ENCODE measurements around the gene WDR53. TPM values are rescaled to one million over a fixed set of nuclear protein-coding genes. Genes with fewer than 3 reads are reported as not detected.
"Not testable (repeated sequence)": the region's sequence is repeated elsewhere in the genome, so short reads cannot be mapped to it uniquely, and the experiment has no call there.

WDR53 gene
- total and polyA plus RNA-seq, 4 donors = 3.4 to 11.4 (median 8.3) TPM

DNA sequence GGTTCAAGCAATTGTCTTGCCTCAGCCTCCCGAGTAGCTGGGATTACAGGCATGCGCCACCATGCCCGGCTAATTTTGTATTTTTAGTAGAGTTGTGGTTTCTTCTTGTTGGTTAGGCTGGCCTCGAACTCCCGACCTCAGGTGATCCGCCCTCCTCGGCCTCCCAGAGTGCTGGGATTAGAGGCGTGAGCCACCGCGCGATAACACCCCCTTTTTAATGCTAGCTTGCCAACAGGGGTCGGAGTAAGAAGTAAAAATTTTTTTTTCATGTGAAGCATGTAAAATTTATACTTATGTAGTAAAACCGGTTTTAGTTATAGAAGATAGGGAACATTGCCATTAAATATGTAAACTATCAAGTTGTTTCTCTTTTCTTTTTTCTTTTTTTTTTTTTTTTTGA lies 2.0 kb upstream of the WDR53 start:
- 92 to 94% methylated on average over 13 of the region's 13 CpGs for WGBS, 2 donors

GRCh38 chr3:196569003-196569516 lies 706 bp upstream of the WDR53 start:
- intact Hi-C loops (cut with DNase I) = loop anchor here in 1 of 2 donors (2.0 kb wide), 2 partner anchors 66 to 136 kb away; partner anchors contain the start of genes RNF168 and UBXN7
- Histone ChIP-seq H3K36me3 (ENCODE audit: control insufficient read depth in 1 of 2, insufficient read depth in 2 of 2, low read length in 1 of 2) (no peaks in the 10 kb centered on the region), H3K9me3 (ENCODE audit: control insufficient read depth, low read length) (no peaks in the 10 kb centered on the region), H3K27me3 (ENCODE audit: control insufficient read depth in 1 of 2, insufficient read depth in 2 of 2, low read length in 1 of 2) (no peaks in the 10 kb centered on the region), H3K4me1 (ENCODE audit: control insufficient read depth in 1 of 2, insufficient read depth in 2 of 2, low read length in 2 of 2) (no peaks in the 10 kb centered on the region), H3K4me3 (ENCODE audit: low read length in 2 of 2) (peak overlapping the region; percentile 76 to 79), H3K27ac (ENCODE audit: low read depth in 1 of 2, low read length in 2 of 2) (peak overlapping the region in 1 of 2 donors; percentile 39)
- DNase-seq (peak; percentile 59 to 79), ATAC-seq (ENCODE audit: low FRiP score) (peak; percentile 7)
- 0 to 1% methylated on average over 41 to 44 of the region's 44 CpGs for WGBS, 2 donors

More for the DNA sequence above, 2.0 kb upstream of the WDR53 start:
- H3K4me3 ChIP-seq (ENCODE audit: low read length in 2 of 2); intact Hi-C loops (cut with DNase I); DNase-seq; H3K4me1 ChIP-seq (ENCODE audit: control insufficient read depth in 1 of 2, insufficient read depth in 2 of 2, low read length in 2 of 2); H3K36me3 ChIP-seq (ENCODE audit: control insufficient read depth in 1 of 2, insufficient read depth in 2 of 2, low read length in 1 of 2); H3K9me3 ChIP-seq (ENCODE audit: control insufficient read depth, low read length); H3K27ac ChIP-seq (ENCODE audit: low read depth in 1 of 2, low read length in 2 of 2); H3K27me3 ChIP-seq (ENCODE audit: control insufficient read depth in 1 of 2, insufficient read depth in 2 of 2, low read length in 1 of 2); ATAC-seq (ENCODE audit: low FRiP score): not testable (repeated sequence)

GRCh38 chr3:196563721-196564225 lies 4.6 kb downstream of the WDR53 start:
- no peak overlapping the region for H3K4me3 ChIP-seq (ENCODE audit: low read length in 2 of 2)
- intact Hi-C loops (cut with DNase I) = no loop called here
- no peaks in the 10 kb centered on the region for H3K4me1 ChIP-seq (ENCODE audit: control insufficient read depth in 1 of 2, insufficient read depth in 2 of 2, low read length in 2 of 2)
- H3K9me3 ChIP-seq (ENCODE audit: control insufficient read depth, low read length) = no peaks in the 10 kb centered on the region
- no peak overlapping the region for H3K27ac ChIP-seq (ENCODE audit: low read depth in 1 of 2, low read length in 2 of 2)
- peaks cover 0 to 4% of the 10 kb centered on the region in 2 donors for H3K36me3 ChIP-seq (ENCODE audit: control insufficient read depth in 1 of 2, insufficient read depth in 2 of 2, low read length in 1 of 2)
- DNase-seq = no peak
- H3K27me3 ChIP-seq (ENCODE audit: control insufficient read depth in 1 of 2, insufficient read depth in 2 of 2, low read length in 1 of 2) = no peaks in the 10 kb centered on the region
- 89% methylated on average over 9 of the region's 9 CpGs for WGBS, 2 donors
- ATAC-seq (ENCODE audit: low FRiP score) = no peak

DNA sequence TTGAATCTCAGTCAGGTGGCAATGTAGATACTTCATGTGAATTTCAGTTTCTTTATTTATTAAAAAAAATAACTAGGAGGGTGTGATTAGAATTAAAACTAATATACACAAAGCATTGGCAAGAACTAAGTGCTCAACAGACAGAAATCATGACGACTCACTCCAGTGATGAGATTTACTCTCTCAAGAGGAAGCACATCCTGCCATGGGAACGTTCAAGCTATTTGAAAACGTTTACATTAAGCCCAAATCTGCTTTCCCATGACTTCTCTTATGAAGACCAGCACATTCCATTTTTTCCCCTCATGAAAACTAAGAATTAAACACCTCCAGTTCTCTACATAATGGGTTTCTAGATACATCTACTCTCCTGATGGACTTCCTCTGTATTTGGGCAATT lies 8.5 kb downstream of the WDR53 start:
- Histone ChIP-seq H3K36me3 (ENCODE audit: control insufficient read depth in 1 of 2, insufficient read depth in 2 of 2, low read length in 1 of 2) (peaks cover 0 to 6% of the 10 kb centered on the region in 2 donors), H3K4me1 (ENCODE audit: control insufficient read depth in 1 of 2, insufficient read depth in 2 of 2, low read length in 2 of 2) (no peaks in the 10 kb centered on the region), H3K4me3 (ENCODE audit: low read length in 2 of 2) (no peak overlapping the region), H3K27ac (ENCODE audit: low read depth in 1 of 2, low read length in 2 of 2) (no peak overlapping the region), H3K9me3 (ENCODE audit: control insufficient read depth, low read length) (no peaks in the 10 kb centered on the region), H3K27me3 (ENCODE audit: control insufficient read depth in 1 of 2, insufficient read depth in 2 of 2, low read length in 1 of 2) (no peaks in the 10 kb centered on the region)
- no peak for ATAC-seq (ENCODE audit: low FRiP score)
- no peak for DNase-seq
- WGBS, 2 donors = 20 to 26% methylated on average over 3 of the region's 3 CpGs
- intact Hi-C loops (cut with DNase I) = no loop called here

DNA sequence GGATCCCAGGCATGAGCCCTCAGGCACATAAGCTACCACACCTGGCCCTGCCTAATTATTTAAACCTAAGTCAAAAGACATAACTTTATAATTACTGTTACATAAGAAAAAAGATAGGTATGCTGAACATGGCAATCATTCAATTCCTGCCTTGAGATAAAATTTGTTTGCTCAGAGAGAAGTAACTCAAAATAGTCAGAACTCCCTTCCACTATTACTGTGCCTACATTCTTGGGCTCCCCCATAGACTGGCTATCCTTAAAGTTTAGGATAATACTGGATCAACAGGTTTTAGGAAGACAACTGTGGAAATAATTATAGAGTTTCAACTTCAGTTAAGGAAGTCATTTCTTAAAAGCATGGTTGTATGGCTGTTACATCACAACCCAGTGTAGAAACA lies 9.9 kb downstream of the WDR53 start:
- intact Hi-C loops (cut with DNase I) = no loop called here
- no peak for ATAC-seq (ENCODE audit: low FRiP score)
- H3K36me3 ChIP-seq (ENCODE audit: control insufficient read depth in 1 of 2, insufficient read depth in 2 of 2, low read length in 1 of 2) = peaks cover 0 to 6% of the 10 kb centered on the region in 2 donors
- no peaks in the 10 kb centered on the region for H3K27me3 ChIP-seq (ENCODE audit: control insufficient read depth in 1 of 2, insufficient read depth in 2 of 2, low read length in 1 of 2)
- no peaks in the 10 kb centered on the region for H3K9me3 ChIP-seq (ENCODE audit: control insufficient read depth, low read length)
- H3K4me1 ChIP-seq (ENCODE audit: control insufficient read depth in 1 of 2, insufficient read depth in 2 of 2, low read length in 2 of 2) = no peaks in the 10 kb centered on the region
- no peak for DNase-seq
- no peak overlapping the region for H3K4me3 ChIP-seq (ENCODE audit: low read length in 2 of 2)
- H3K27ac ChIP-seq (ENCODE audit: low read depth in 1 of 2, low read length in 2 of 2) = no peak overlapping the region

DNA sequence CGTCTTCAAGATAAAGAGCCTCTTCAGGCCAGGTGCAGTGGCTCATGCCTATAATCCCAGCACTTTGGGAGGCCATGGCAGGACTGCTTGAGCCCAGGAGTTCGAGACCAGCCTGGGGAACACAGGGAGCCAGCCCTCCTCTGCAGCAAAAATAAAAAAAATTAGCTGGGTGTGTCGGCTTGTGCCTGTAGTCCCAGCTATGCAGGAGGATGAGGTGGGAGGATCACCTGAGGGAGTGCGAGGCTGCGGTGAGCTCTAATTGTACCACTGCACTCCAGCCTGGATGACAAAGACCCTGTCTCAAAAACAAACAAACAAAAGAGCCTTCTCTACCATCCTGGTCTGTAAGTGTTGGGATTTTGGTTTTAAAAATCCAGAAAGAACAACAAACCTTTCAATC lies 11.1 kb downstream of the WDR53 start:
- ATAC-seq (ENCODE audit: low FRiP score) (no peak), DNase-seq (no peak)
- no peak overlapping the region for H3K4me3 ChIP-seq (ENCODE audit: low read length in 2 of 2)
- no peaks in the 10 kb centered on the region for H3K9me3 ChIP-seq (ENCODE audit: control insufficient read depth, low read length)
- peaks cover 0 to 6% of the 10 kb centered on the region in 2 donors for H3K36me3 ChIP-seq (ENCODE audit: control insufficient read depth in 1 of 2, insufficient read depth in 2 of 2, low read length in 1 of 2)
- no peak overlapping the region for H3K27ac ChIP-seq (ENCODE audit: low read depth in 1 of 2, low read length in 2 of 2)
- intact Hi-C loops (cut with DNase I) = no loop called here
- 88 to 90% methylated on average over 5 of the region's 5 CpGs for WGBS, 2 donors
- no peaks in the 10 kb centered on the region for H3K27me3 ChIP-seq (ENCODE audit: control insufficient read depth in 1 of 2, insufficient read depth in 2 of 2, low read length in 1 of 2)
- no peaks in the 10 kb centered on the region for H3K4me1 ChIP-seq (ENCODE audit: control insufficient read depth in 1 of 2, insufficient read depth in 2 of 2, low read length in 2 of 2)

DNA sequence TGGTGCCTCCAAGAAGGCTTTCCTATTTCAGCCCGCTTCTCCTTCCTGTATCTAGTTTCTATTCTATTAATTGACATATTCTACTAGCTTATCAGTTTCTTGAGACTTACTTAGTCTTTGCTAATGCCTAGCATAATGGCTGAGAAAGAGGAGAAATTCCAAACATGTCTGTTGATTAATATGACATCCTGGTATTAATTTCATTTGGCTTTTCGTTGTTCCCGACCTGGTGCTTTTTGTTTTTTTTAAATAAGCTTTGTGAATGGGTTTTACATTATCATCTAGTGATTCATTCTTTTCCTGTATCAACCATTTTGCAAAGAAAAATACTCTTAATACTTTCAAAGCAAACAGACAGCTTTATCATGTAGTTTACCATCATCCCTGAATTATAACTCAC lies 13.1 kb downstream of the WDR53 start:
- H3K36me3 ChIP-seq (ENCODE audit: control insufficient read depth in 1 of 2, insufficient read depth in 2 of 2, low read length in 1 of 2) = peaks cover 0 to 4% of the 10 kb centered on the region in 2 donors
- intact Hi-C loops (cut with DNase I) = no loop called here
- ATAC-seq (ENCODE audit: low FRiP score) = no peak
- no peaks in the 10 kb centered on the region for H3K27me3 ChIP-seq (ENCODE audit: control insufficient read depth in 1 of 2, insufficient read depth in 2 of 2, low read length in 1 of 2)
- H3K4me1 ChIP-seq (ENCODE audit: control insufficient read depth in 1 of 2, insufficient read depth in 2 of 2, low read length in 2 of 2) = no peaks in the 10 kb centered on the region
- 86 to 87% methylated on average over 3 of the region's 3 CpGs for WGBS, 2 donors
- no peak overlapping the region for H3K4me3 ChIP-seq (ENCODE audit: low read length in 2 of 2)
- no peak overlapping the region for H3K27ac ChIP-seq (ENCODE audit: low read depth in 1 of 2, low read length in 2 of 2)
- no peak for DNase-seq
- H3K9me3 ChIP-seq (ENCODE audit: control insufficient read depth, low read length) = no peaks in the 10 kb centered on the region

DNA sequence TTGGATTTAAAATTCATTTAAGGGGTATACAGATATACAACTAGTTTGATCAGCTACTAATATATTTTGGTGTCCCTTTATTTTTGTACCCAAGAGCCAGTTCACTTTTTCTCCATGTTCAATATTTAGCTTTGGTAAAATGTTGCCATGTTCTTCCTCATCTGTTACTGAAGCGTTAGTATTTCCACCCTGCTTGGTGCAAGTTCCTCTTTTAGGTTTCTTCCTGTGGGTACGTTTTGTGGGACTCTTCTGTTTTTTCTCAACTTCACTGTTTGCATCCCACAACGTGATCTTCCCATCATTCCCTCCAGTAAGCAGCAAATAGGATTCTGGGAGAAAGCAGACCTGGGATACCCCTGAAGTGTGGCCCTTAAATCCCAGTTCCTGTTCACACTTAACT lies 14.1 kb downstream of the WDR53 start:
- H3K4me1 ChIP-seq (ENCODE audit: control insufficient read depth in 1 of 2, insufficient read depth in 2 of 2, low read length in 2 of 2) = no peaks in the 10 kb centered on the region
- H3K9me3 ChIP-seq (ENCODE audit: control insufficient read depth, low read length) = no peaks in the 10 kb centered on the region
- no peak overlapping the region for H3K27ac ChIP-seq (ENCODE audit: low read depth in 1 of 2, low read length in 2 of 2)
- intact Hi-C loops (cut with DNase I) = no loop called here
- peaks cover 0 to 4% of the 10 kb centered on the region in 2 donors for H3K36me3 ChIP-seq (ENCODE audit: control insufficient read depth in 1 of 2, insufficient read depth in 2 of 2, low read length in 1 of 2)
- WGBS, 2 donors = 74 to 79% methylated on average over 3 of the region's 3 CpGs
- no peak for ATAC-seq (ENCODE audit: low FRiP score)
- H3K4me3 ChIP-seq (ENCODE audit: low read length in 2 of 2) = no peak overlapping the region
- no peaks in the 10 kb centered on the region for H3K27me3 ChIP-seq (ENCODE audit: control insufficient read depth in 1 of 2, insufficient read depth in 2 of 2, low read length in 1 of 2)
- no peak for DNase-seq

DNA sequence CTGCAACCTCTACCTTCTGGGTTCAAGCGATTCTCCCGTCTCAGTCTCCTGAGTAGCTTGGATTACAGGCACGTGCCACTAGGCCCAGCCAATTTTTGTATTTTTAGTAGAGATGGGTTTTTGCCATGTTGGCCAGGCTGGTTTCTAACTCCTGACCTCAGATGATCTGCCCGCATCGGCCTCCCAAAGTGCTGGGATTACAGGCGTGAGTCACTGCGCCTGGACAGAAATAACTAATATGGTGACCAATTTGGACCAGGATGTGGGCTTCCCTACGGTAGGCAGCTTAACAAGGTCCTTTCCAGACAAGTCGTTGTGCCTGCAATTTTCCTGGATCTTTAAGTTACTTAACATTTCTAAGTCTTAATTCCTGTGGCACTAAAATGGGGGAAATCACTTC lies 14.8 kb downstream of the WDR53 start:
- 77 to 81% methylated on average over 9 of the region's 9 CpGs for WGBS, 2 donors
- Histone ChIP-seq H3K27ac (ENCODE audit: low read depth in 1 of 2, low read length in 2 of 2) (no peak overlapping the region), H3K36me3 (ENCODE audit: control insufficient read depth in 1 of 2, insufficient read depth in 2 of 2, low read length in 1 of 2) (peaks cover 0 to 2% of the 10 kb centered on the region in 2 donors), H3K4me1 (ENCODE audit: control insufficient read depth in 1 of 2, insufficient read depth in 2 of 2, low read length in 2 of 2) (no peaks in the 10 kb centered on the region), H3K27me3 (ENCODE audit: control insufficient read depth in 1 of 2, insufficient read depth in 2 of 2, low read length in 1 of 2) (no peaks in the 10 kb centered on the region), H3K9me3 (ENCODE audit: control insufficient read depth, low read length) (no peaks in the 10 kb centered on the region), H3K4me3 (ENCODE audit: low read length in 2 of 2) (no peak overlapping the region)
- DNase-seq (no peak), ATAC-seq (ENCODE audit: low FRiP score) (no peak)
- intact Hi-C loops (cut with DNase I) = no loop called here
